ENCODE results near the gene ATP2B1. TPM values are rescaled to one million over a fixed set of nuclear protein-coding genes. Genes with fewer than 3 reads are reported as not detected.

The ATP2B1 gene
- polyA plus RNA-seq, 1 donor, result 122 TPM

DNA sequence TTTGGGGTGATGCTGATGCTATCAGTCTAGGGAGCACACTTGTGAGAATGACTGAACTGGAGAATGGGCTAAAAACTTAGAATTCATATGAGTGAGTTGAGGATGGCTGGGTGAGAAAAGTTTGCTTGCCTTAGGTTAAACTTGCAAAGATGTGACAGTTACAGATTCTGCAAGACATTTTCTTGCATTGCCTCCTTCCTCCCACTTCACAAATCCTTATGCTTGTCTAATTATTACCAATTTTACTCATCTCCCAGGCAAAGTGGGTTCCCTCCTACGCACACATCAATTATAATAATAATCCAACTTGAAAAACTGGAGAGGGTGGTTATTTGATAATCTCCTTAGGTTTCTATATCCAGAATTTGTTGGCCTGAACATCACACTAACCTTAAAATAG is 50.9 kb downstream of the ATP2B1 start:
- DNase-seq, result no peak

DNA sequence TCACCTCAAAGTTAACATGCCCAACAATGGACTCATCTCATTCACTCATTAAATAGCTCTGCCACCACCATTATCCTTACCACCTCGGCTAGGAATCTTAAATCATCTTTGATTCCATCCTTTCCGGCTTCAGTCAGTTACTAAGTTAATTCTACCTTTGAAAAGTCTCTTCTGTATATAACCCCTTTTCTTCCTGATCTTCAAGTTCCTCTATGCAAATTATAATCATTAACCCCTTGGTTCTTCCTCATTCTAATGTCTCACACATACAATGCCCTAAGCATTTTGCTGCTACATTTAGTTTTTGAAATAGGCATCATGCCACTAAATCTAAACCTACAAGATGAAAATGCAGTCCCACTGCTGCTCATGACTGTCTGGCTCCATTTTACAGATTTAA is 51.6 kb downstream of the ATP2B1 start:
- no peak for DNase-seq

DNA sequence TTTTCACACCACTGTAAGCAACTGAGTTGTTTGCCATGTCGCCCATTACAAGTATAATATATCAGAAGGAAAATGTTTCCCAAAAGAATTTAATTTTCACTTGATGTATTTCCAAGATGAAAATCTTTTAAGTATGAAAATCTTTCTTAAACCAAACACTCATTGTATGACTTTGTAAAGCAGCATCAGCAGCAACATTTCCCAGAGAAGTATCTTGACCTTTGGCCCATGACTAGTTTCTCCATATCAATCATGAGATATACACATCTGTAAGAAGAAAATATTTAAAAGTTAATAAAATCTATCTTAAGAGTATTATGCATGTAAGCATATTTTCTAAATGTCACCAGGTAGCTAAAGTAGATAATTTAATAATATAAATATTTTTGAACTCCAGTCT is 52.8 kb downstream of the ATP2B1 start:
- DNase-seq, result no peak

DNA sequence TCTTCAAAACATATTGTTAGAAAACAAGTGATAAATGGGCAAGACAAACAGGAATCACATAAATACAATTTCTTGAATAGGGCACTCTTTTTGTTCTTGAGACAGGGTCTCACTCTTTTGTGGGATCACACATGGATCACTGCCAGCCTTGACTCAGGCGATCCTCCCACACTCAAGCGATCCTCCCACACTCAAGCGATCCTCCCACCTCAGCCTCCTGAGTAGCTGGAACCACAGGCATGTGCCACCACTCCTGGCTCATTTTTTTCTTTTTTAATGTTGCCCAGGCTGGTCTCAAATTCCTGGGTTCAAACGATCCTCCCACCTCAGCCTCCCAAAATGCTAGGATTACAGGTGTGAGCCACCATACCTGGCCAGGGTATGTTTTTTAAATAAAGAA is 57.4 kb downstream of the ATP2B1 start:
- DNase-seq, result no peak

DNA sequence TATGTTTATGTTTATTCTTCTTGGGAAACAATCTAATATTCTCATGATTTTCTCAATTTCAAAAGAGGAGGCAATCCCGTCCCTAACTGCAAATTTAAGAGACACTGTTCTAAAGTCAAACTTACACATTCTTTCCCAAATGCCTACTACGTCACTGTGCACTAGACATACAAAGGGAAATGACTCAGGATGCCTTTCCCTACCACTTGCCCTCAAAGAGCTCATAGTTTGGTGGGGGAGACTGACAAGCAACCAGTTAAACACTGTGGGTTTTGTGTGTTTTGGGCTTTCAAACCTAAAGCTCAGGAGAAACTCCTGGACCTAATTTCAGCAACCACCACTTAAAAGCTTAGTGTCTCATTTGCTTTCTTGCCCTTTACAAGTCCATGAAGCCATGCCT is 58.4 kb downstream of the ATP2B1 start:
- DNase-seq, result no peak

DNA sequence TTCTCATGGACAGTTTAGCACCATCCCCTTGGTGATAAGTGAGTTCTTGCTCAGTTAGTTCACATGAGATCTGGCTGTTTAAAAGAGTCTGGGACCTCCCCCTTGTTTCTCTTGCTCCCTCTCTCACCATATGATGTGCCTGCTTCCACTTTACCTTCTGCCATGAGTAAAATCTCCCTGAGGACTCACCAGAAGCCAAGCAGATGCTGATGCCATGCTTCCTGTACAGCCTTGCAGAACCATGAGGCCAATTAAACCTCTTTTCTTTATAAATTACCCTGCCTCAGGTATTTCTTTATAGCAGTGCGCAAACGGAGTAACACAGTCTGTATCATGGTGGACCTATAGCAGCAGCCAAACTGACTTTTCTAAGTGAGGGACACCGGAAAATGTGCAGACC is 58.8 kb downstream of the ATP2B1 start:
- no peak for DNase-seq

DNA sequence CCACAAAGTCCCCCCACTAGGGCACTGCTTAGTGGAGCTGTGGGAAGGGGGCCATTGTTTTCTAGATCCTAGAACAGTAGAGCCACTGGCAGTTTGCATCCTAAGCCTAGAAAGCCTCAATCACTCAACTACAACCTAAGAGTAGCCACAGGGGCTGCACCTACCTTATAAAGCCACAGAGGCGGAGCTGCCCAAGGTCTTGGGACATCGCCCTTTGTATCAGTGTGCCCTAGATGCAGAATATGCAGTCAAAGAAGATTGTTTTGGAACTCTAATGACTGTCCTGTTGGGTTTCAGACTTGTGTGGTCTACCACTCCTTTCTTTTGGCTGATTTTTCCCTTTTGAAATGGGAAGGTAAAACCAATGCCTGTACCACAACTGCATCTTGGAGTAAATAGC is 59.5 kb downstream of the ATP2B1 start:
- DNase-seq, result no peak

DNA sequence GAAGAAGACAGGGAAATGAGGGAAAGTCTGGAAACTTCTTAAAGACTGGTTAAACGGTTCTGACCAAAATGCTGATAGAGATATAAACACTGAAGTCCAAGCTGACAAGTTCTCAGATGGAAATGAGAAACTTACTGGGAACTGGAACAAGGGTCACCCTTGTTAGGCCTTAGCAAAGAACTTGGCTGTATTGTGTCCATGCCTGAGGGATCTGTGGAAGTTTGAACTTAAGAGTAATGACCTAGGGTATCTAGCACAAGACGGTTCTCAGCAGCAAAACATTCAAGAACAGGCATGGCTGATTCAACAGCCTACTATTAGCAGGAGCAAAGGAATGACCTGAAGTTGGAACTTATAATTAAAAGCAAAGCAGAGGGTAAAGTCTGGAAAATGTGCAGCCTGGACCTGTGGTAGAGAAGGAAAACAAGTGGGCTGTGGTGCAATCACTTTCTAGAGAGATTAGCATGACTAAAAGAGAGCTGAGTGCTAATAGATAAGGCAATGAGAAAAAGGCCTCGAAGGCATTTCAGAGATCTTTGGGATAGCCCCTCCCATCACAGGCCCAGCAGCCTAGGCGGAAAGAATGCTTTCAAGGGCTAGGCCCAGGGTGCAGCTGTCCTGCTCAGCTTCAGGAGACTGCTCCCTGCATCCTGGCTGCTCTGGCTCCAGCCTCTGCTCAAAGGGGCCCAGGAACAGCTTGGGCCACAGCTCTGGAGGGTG is 60.3 kb downstream of the ATP2B1 start:
- no peak for DNase-seq

DNA sequence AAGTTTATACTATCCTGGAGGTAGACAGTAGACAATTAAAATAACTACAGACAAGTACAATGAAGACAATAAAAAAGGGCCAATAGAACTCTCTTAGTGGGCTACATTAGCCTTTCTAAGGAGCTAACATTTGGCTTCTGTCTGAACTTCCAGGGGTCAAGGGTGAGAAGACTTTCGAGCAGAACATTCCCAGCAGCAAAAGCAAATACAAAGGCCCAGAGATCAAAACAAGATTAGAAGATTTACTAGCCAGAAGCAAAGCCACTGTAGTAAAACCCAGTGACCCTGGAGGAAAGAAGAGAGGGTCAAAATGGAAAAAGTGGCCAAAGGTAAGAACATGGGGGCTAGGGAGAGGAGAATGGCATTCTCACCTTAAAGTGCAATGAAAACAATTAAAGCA is 63.2 kb downstream of the ATP2B1 start:
- peak; percentile 53 for DNase-seq

DNA sequence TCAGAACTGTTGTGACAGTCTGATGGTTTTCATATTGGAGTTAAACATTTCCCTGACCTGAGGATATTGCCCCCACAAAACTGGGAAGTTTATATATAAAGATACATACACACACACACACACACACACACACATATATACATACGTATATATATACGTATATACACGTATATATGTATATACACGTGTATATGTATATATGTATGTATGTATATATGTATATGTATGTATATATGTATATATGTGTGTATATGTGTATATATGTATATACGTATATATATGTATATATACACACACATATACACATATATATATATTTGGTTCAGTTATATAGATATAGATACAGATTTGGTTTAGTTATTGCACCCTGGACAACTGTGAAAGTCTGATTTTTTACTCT is 65.7 kb downstream of the ATP2B1 start:
- no peak for DNase-seq

DNA sequence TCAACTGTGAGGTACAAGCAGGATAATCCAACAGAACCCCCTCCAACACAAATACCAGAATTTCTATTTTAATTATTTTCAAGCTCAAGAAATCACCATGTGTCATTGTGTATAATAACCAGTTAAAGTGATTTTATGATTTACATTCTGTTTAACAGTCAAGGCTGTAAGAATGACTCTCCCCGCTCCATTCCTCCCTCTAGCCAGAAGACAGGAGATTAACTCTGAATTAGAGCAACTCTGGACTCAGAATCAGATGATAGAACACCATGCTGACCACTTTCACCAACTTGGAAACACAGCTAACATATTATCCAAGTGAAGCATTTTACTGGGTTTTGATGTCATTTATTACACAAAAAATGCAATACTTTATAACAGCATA is 71.9 kb downstream of the ATP2B1 start:
- DNase-seq, result no peak

DNA sequence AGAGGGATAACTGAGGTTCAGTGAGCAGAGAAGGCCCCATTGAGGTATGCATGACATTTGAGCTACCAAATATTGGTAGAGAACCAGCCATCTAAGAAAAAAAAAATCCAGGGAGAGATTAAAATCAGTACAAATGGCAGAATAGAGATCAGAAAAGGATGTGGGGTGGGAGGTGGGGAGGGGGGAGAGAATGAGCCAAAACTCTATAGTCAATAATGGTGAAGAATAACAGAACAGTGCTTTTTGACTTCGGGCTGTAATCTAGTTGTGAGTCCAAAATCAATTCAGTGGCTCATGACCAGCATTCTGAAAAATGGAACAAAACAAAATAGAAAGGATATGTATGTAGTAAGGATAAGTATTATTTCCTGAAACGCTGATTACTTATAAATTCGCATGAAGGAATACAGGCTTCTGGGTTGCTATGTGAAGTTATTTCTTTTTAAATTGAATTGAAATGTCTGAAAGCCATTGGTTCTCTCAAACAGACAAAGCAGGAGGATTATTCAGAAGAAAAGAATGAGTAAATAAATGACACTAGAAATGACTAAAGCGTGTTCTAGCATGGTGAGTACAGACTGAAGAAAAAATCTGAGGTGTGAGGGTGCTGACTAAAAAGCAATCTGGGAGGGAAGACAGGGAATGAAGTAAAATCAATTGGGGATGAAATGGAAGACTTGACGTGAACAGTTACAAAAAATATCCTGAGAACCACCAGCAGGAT is 72.4 kb downstream of the ATP2B1 start:
- DNase-seq, result no peak

DNA sequence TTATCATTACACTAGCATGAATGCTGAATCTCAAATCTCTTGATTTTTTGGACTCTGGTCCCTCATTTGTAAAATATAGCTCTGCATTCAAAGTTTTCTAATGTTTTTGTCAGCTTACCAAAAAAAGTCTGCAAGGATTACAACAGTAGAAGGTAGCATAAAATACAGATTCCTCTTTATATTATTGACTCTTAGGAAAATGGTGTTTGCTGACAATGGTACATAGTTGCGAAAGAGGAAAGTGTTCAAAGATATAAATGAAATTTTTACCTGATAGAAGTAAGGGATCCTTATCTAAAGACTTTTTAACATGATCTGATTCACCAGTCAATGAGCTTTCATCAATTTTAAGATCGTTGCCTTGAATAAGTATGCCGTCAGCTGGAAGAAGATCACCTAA is 74.1 kb downstream of the ATP2B1 start:
- no peak for DNase-seq

DNA sequence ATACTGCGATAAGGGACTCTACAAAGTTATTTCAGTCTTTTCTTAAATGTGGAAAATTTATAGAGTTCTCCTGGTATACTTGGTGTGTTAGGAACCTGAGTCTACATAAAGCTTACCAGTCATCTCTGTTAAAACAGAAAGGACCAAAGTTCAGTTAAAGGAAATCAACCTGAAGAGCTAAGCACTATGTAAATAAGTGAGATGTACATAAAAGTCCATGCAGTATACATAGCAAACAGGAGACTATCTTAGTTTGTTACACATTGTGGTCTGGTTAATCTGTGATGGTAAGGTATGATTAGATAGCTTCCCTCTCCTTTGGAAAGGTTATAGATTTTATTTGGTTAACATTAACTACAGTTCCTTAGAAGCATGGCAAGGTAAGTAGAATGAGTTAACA is 75.9 kb downstream of the ATP2B1 start:
- DNase-seq, result no peak

DNA sequence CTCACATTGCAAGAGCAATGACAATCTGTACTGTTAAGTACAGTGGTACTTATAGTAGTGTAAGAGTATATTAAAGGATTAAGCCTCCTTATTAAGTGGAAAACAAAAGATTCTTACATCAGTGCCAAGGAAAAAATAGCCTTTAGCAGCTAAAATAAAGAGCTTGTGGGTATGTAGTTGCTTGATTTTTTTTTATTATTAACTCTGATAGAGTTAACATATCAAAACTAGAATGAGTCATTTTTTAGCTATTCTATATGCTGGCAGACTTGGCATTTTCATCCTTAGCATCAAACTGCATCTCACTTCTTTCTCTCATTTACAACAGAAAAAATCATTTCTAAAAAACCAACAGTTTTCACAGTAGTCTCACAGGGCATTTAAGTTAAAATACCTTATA is 86.5 kb downstream of the ATP2B1 start:
- no peak for DNase-seq

DNA sequence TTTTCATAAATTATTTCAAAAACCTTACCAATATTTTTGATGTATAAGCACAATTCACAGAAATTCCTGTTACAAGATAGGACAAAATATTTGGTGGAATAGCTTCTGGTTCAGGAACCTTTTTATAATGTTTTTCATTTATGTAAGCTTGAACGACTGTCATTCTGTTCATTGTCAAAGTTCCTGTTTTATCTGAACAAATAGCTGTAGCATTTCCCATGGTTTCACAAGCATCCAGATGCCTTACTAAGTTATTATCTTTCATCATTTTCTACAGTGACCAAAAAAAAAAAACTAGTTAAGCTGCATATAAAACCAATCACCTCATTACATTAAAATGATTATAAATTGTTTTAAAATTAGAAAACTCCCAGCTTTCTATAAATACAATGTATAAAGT is 87.1 kb downstream of the ATP2B1 start:
- DNase-seq, result no peak

DNA sequence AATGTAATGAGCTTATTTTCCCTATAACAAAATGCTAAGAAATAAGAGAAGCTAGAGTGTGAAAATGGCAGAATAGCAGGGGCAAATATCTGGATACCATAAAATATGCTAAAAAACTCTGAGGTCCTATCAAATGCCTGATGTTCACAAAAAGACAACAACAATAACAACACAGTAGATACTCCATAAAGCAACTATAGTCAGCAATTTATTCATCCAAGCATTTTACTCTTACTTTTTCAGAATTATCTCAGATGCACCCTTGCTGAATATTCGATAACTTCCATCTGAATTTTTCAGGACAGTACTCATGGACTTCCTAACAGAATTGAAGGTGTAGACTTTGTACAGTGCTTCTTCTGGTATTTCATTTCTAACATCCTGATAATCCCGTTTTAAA is 88.9 kb downstream of the ATP2B1 start:
- no peak for DNase-seq

DNA sequence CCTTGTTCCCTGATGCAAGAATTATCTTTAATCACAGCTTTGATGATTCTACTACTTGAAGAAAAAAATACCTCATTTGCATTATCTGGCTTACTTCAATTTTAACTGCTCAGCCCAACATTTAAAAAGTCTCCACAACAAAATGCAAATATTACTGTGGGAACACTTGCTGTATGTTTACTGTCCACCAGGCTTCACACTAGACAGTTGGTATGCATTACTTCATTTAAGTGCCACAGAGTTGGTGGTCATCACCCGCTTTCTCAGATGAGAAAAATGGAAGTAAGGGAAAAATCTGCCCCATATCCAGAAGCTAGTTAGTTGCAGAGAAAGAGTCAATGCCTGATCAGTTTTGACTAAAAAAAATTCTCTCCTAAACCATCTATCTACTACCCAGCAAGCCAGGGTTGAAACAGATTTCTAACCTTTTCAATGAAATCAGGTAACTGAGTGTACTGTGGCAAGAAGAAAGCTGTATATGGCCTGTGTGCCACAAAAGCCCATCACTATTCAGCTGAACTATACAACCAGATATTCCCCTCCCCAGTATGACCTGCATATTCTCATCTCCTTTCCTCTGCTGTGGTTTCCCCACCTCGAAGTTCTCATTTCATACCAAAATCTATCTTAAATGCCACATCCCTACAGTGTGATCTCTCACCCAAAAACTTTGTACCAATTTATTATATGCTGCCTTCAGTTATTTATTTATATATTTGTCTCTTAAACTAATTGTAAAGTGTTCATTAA is 90.3 kb downstream of the ATP2B1 start:
- DNase-seq, result no peak

DNA sequence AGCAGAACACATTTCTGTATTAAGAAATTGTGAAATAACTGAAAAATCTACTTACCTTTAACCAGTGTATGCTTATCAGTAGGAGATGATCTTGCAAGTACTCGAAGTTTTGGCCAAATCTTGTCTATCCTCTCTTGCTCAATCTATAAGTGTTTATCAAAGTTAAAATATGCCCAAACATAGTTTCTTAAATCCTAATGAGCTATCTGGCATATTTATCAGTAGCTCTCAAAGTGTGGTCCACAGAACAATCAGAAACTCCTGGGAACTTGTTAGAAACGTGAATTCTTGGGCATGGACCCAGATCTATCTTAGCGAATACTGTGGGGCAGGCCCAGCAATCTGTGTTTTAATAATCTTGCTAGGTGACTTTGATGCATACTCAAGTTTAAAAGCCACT is 98.3 kb downstream of the ATP2B1 start:
- no peak for DNase-seq

DNA sequence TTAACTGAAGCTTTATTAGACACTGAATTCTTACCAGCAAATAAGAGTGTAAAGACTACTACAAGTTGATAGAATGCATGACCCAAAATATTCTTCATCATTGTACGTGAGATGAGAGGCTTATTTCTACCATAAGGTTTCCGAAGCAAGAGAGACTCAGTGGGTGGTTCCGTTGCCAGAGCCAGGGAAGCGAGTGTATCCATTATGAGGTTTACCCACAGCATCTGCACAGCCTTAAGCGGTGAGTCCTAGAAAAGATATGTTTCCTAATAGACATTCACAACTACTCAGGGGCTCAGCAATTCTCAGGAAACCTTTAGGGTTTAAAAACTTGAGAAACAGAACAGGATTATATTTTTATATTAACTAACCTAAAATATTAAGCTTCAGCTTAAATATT is 105.0 kb downstream of the ATP2B1 start:
- no peak for DNase-seq

DNA sequence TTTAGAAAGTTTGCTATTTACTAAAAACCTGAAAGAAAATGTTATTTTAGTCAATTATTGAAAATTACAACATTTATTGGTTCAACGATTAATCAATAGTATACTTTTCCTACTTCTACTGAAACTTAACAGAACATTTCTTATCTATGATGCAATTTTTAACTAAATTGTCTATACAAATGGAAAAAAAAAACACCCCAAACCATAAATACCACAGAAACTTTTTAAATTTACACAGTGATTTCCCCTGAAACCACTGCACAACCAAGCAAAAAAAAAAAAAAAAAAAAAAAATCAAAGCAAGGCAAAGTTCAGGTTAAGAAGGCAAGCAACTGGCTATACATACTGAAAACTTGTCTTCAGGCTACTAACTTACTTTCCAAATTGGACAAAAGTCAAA is 110.9 kb downstream of the ATP2B1 start:
- no peak for DNase-seq

DNA sequence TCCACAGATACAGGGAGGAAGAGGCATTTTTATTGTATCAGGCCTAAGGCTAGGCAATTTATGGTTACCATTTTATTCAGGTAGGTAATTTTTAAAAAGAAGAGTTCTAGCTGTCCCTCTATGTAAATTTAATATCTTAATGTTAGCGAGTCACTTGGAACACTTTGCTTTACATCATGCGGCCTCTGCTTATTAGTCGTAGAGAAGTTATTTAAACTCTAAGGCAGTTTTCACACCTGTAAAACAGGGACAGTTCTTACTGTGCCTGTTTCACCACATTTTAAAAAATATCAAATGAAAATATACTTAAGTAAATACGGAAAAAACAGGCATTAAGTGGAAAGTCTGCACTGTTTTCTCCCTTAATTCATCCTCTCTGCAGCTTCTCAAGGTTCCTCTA is 111.4 kb downstream of the ATP2B1 start:
- DNase-seq, result no peak

DNA sequence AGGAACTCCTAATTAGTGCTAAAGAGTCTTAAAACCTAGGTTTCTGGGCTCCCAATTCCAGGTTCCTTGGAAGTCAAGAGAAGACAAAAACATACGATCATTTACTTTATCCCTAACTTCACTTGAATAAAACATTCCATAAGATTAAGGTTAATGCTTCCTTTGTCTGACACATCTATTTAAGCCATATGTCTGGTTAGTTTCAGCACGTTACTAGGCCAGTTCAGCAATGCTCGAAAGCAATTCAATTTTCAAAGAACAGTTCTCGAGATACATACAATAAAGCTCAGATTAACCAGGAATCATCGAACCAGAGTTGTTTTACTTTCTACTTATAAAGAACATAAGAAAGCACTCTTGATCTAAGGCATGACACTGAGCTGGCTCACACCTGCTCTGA is 114.8 kb downstream of the ATP2B1 start:
- no peak for DNase-seq

DNA sequence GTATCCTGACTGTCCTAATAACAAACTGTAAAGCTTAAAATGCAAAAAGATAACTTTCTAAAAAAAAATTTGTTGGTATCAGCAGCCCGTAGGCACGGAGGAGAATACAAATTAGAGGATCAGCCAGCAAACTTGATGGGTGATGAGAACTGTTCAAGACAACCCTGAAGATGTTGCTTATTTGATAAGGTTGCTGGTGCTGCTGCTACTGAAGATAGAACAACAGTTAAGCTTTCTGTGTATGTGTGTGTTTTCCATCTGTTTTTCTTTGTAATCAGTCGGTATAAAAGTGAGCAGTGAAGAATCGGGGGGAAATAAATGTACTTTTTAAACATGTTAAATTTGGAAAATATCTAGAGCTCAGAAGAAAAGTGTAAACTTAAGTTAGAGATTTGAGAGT is 115.4 kb downstream of the ATP2B1 start:
- DNase-seq, result no peak

All from left kidney (tissue), 2 donors.